Epidermal melanocyte (primary cell): ENCODE data around the gene ATOSB.

Experiments used
- DNase-seq: peaks from one replicate; pipeline ENCODE4 v3.0.0; 2011; ENCODE audit warnings: low spot score; ENCODE audit not compliant: insufficient read length

ATOSB gene

GRCh38 chr9:35054871-35055644 is 60.6 kb downstream of the ATOSB start:
- no peak for DNase-seq

- DNase-seq = no peak
Measured at GRCh38 chr9:35054185-35054835, 61.4 kb downstream of the ATOSB start.
